GM23338 (cell line): Measurements from ENCODE around the gene ADGRL1.

ENCODE experiments used
- CTCF ChIP-seq, 2 experiments: fragments of 200-600 bp in 1 of 2; sonication (generic) in 1 of 2; conservative IDR thresholded peaks; 2 replicates each; pipeline versions ENCODE4 v1.5.1 to v1.6.1; 2016 to 2017; ENCODE audit warnings: antibody characterized with exemption in 2 of 2, low read depth in 2 of 2, mild to moderate bottlenecking in 2 of 2, moderate library complexity in 1 of 2
- EZH2 ChIP-seq: fragments of 200-600 bp; sonication (generic); IDR thresholded peaks from one replicate; pipeline ENCODE4 v1.8.0; 2017; ENCODE audit warnings: antibody characterized with exemption, mild to moderate bottlenecking, low read depth; ENCODE audit not compliant: unreplicated experiment
- JUNB ChIP-seq: IDR thresholded peaks from one replicate; pipeline ENCODE4 v1.6.1; 2016; ENCODE audit warnings: antibody characterized with exemption; ENCODE audit not compliant: unreplicated experiment

GRCh38 chr19:14139944-14140343, 66.0 kb downstream of the ADGRL1 start:
- TF ChIP-seq CTCF (conservative IDR thresholded peaks at IDR 0.05; ENCODE audit: low read depth in 2 of 2) (no peak), JUNB (no peak), EZH2 (no peak)
